GM13976 (cell line): Measurements from ENCODE around the gene PRKCA.

Experiments
- DNase-seq: peaks from one replicate; pipeline ENCODE4 v3.0.0; 2012; ENCODE audit warnings: low spot score
- CTCF ChIP-seq: IDR thresholded peaks from 2 replicates; pipeline ENCODE4 v1.5.1; 2012; ENCODE audit warnings: borderline replicate concordance, mild to moderate bottlenecking; ENCODE audit not compliant: insufficient read depth; ENCODE audit errors: extremely low read depth, missing control alignments, control extremely low read depth
- in situ Hi-C: fragments of 300-500 bp; cut with MboI; formaldehyde crosslinking; loops from one replicate; pipeline ENCODE4 v1.12.0; 2022; ENCODE audit warnings: low sequenced_read_pairs, mixed read lengths, inconsistent platforms; ENCODE audit not compliant: unreplicated experiment

Gene PRKCA

GRCh38 chr17:66636111-66636510 lies 333.7 kb downstream of the PRKCA start:
- in situ Hi-C loops = no loop called here
- no peak for DNase-seq
- TF ChIP-seq CTCF = no peak

- in situ Hi-C loops = no loop called here
- DNase-seq = no peak
Measured at GRCh38 chr17:66637491-66637890, 335.1 kb downstream of the PRKCA start.

GRCh38 chr17:66638707-66639479 lies 336.5 kb downstream of the PRKCA start:
- no peak for DNase-seq
- no peak for TF ChIP-seq CTCF
- in situ Hi-C loops = no loop called here

More at GRCh38 chr17:66637491-66637890, 335.1 kb downstream of the PRKCA start:
- no peak for TF ChIP-seq CTCF

- in situ Hi-C loops = no loop called here
- no peak for TF ChIP-seq CTCF
- no peak for DNase-seq
Measured at GRCh38 chr17:66643815-66644710, 341.6 kb downstream of the PRKCA start.

GRCh38 chr17:66645259-66645658 lies 342.8 kb downstream of the PRKCA start:
- no peak for TF ChIP-seq CTCF
- in situ Hi-C loops = no loop called here
- no peak for DNase-seq

GRCh38 chr17:66647391-66647983 lies 345.1 kb downstream of the PRKCA start:
- no peak for TF ChIP-seq CTCF
- no peak for DNase-seq
- in situ Hi-C loops = no loop called here
